Stimulated activated CD4-positive, alpha-beta T cell treated with anti-CD3 and anti-CD28 coated beads, Interleukin-12 subunit alpha, Interleukin-12 subunit beta, amount 100 ng/mL, for 4 hours (primary cell): ENCODE results near the gene IRGQ.

Source experiments
- DNase-seq: peaks from one replicate; pipeline ENCODE4 v3.0.0-alpha.2; 2020

IRGQ gene

GRCh38 chr19:43534816-43535761, 60.8 kb downstream of the IRGQ start:
- peak; percentile 31 for DNase-seq
